ENCODE results near the gene CALD1.
"Not testable (repeated sequence)": the region's sequence is repeated elsewhere in the genome, so short reads cannot be mapped to it uniquely, and the experiment has no call there.

The CALD1 gene

GRCh38 chr7:134962270-134962780 is 182.9 kb downstream of the CALD1 start:
- no peak for DNase-seq

GRCh38 chr7:134963036-134963435 is 183.6 kb downstream of the CALD1 start:
- DNase-seq: no peak

GRCh38 chr7:134966691-134967090 is 187.3 kb downstream of the CALD1 start:
- DNase-seq: no peak

- no peak for DNase-seq
These were observed 188.7 kb downstream of the CALD1 start for GRCh38 chr7:134968110-134968509.

- DNase-seq: not testable (repeated sequence)
These were observed 202.2 kb downstream of the CALD1 start for GRCh38 chr7:134981645-134982044.

GRCh38 chr7:134985894-134986362 is 206.5 kb downstream of the CALD1 start:
- no peak for DNase-seq

GRCh38 chr7:134986363-134987251 is 207.2 kb downstream of the CALD1 start, which contains the start of gene AGBL3:
Gene AGBL3 (plus strand): TSS chr7:134986508. CDS start chr7:134987934, 1,426 bp downstream.
- DNase-seq: peak; percentile 84

- DNase-seq: no peak
These were observed 208.7 kb downstream of the CALD1 start for GRCh38 chr7:134988161-134988560.

- DNase-seq: no peak
These were observed 212.3 kb downstream of the CALD1 start for GRCh38 chr7:134991469-134992339.

GRCh38 chr7:134992626-134993179 is 213.3 kb downstream of the CALD1 start:
- no peak for DNase-seq

GRCh38 chr7:134993877-134994456 is 214.5 kb downstream of the CALD1 start:
- no peak for DNase-seq

- DNase-seq: no peak
These were observed 216.0 kb downstream of the CALD1 start for GRCh38 chr7:134995239-134996096.

GRCh38 chr7:134996097-134996550 is 216.7 kb downstream of the CALD1 start:
- no peak for DNase-seq

GRCh38 chr7:134997214-134997885 is 217.9 kb downstream of the CALD1 start:
- DNase-seq: no peak

- no peak for DNase-seq
These were observed 219.7 kb downstream of the CALD1 start for GRCh38 chr7:134999136-134999535.

GRCh38 chr7:135001390-135002165 is 222.1 kb downstream of the CALD1 start:
- no peak for DNase-seq

GRCh38 chr7:135012229-135012628 is 232.8 kb downstream of the CALD1 start:
- DNase-seq: no peak

Data from activated gamma-delta T cell treated with Interleukin-2 at 50 U/mL for 16 hours (primary cell).